H9 (cell line): ENCODE measurements around the gene CEACAM18. TPM values are rescaled to one million over a fixed set of nuclear protein-coding genes. Genes with fewer than 3 reads are reported as not detected.

Experiments used
- DNase-seq: peaks from one replicate; pipeline ENCODE4 v3.0.0-alpha.2; 2017
- H2AFZ ChIP-seq: one replicate; pipeline ENCODE4 v1.6.1; 2013; ENCODE audit warnings: mild to moderate bottlenecking, low read length, control low read depth, moderate library complexity
- H2AK5ac ChIP-seq: 2 replicates; pipeline ENCODE4 v1.6.1; 2013; ENCODE audit warnings: low read length, control low read depth, mixed read lengths; ENCODE audit not compliant: insufficient read length
- H2BK120ac ChIP-seq: one replicate; pipeline ENCODE4 v1.6.1; 2013; ENCODE audit warnings: low read depth, mild to moderate bottlenecking, low read length, control low read depth, inconsistent platforms; ENCODE audit not compliant: poor library complexity, severe bottlenecking
- H2BK12ac ChIP-seq: 2 replicates; pipeline ENCODE4 v1.6.1; 2013; ENCODE audit warnings: low read length, control low read depth, mixed read lengths, low read depth; ENCODE audit not compliant: insufficient read length
- H2BK15ac ChIP-seq: 2 replicates; pipeline ENCODE4 v1.6.1; 2013; ENCODE audit warnings: low read depth, low read length, control low read depth
- H2BK20ac ChIP-seq: one replicate; pipeline ENCODE4 v1.6.1; 2013; ENCODE audit warnings: low read depth, mild to moderate bottlenecking, low read length, control low read depth, inconsistent platforms; ENCODE audit not compliant: poor library complexity, severe bottlenecking
- H2BK5ac ChIP-seq: 2 replicates; pipeline ENCODE4 v1.6.1; 2013; ENCODE audit warnings: low read length, control low read depth, mixed read lengths; ENCODE audit not compliant: insufficient read length
- H3K14ac ChIP-seq: 2 replicates; pipeline ENCODE4 v1.6.1; 2013; ENCODE audit warnings: low read length, control low read depth; ENCODE audit not compliant: insufficient read depth
- H3K18ac ChIP-seq: 2 replicates; pipeline ENCODE4 v1.6.1; 2013; ENCODE audit warnings: low read depth, mild to moderate bottlenecking, mixed read lengths, low read length, control low read depth; ENCODE audit not compliant: insufficient read length
- H3K23ac ChIP-seq: 2 replicates; pipeline ENCODE4 v1.6.1; 2013; ENCODE audit warnings: low read length, control low read depth, mixed read lengths, low read depth; ENCODE audit not compliant: insufficient read length
- H3K23me2 ChIP-seq: 2 replicates; pipeline ENCODE4 v1.6.1; 2013; ENCODE audit warnings: low read depth, mild to moderate bottlenecking, mixed read lengths, low read length, control low read depth; ENCODE audit not compliant: insufficient read length, poor library complexity, severe bottlenecking
- H3K27ac ChIP-seq: 2 replicates; pipeline ENCODE4 v1.5.1; 2013; ENCODE audit warnings: low read length, control low read depth, mixed read lengths, low read depth; ENCODE audit not compliant: insufficient read length
- H3K27me3 ChIP-seq: 2 replicates; pipeline ENCODE4 v1.6.1; 2013; ENCODE audit warnings: low read length, control low read depth, inconsistent platforms; ENCODE audit not compliant: insufficient read depth
- H3K4ac ChIP-seq: 2 replicates; pipeline ENCODE4 v1.6.1; 2013; ENCODE audit warnings: low read depth, mild to moderate bottlenecking, control low read depth, inconsistent platforms, low read length, moderate library complexity
- H3K4me1 ChIP-seq: 2 replicates; pipeline ENCODE4 v1.6.1; 2013; ENCODE audit warnings: low read length, control low read depth, inconsistent platforms; ENCODE audit not compliant: insufficient read depth
- H3K4me2 ChIP-seq: 2 replicates; pipeline ENCODE4 v1.6.1; 2013; ENCODE audit warnings: low read length, control low read depth, mixed read lengths; ENCODE audit not compliant: insufficient read length, insufficient read depth
- H3K56ac ChIP-seq: 2 replicates; pipeline ENCODE4 v1.6.1; 2013; ENCODE audit warnings: low read depth, mild to moderate bottlenecking, mixed read lengths, low read length, control low read depth; ENCODE audit not compliant: insufficient read length
- H3K79me1 ChIP-seq: 2 replicates; pipeline ENCODE4 v1.6.1; 2013; ENCODE audit warnings: low read depth, mild to moderate bottlenecking, moderate library complexity, low read length, control low read depth, inconsistent platforms; ENCODE audit not compliant: insufficient read depth, poor library complexity, severe bottlenecking
- H3K79me2 ChIP-seq: 2 replicates; pipeline ENCODE4 v1.6.1; 2013; ENCODE audit warnings: low read length, control low read depth, inconsistent platforms; ENCODE audit not compliant: insufficient read depth
- H3K9ac ChIP-seq: 2 replicates; pipeline ENCODE4 v1.6.1; 2013; ENCODE audit warnings: low read length, control low read depth, mixed read lengths; ENCODE audit not compliant: insufficient read length; ENCODE audit errors: extremely low read depth
- H3K9me3 ChIP-seq: one replicate; pipeline ENCODE4 v1.6.1; 2013; ENCODE audit warnings: low read depth, low read length, inconsistent platforms; ENCODE audit not compliant: control insufficient read depth
- H3T11ph ChIP-seq: one replicate; pipeline ENCODE4 v1.6.1; 2013; ENCODE audit warnings: mild to moderate bottlenecking, low read length, control low read depth, inconsistent platforms
- H4K20me1 ChIP-seq: one replicate; pipeline ENCODE4 v1.6.1; 2013; ENCODE audit not compliant: control insufficient read depth, insufficient read length, insufficient read depth
- H4K5ac ChIP-seq: 2 replicates; pipeline ENCODE4 v1.6.1; 2013; ENCODE audit warnings: low read depth, mild to moderate bottlenecking, mixed read lengths, low read length, control low read depth; ENCODE audit not compliant: insufficient read length
- H4K8ac ChIP-seq: replicated peaks from 2 replicates; pipeline ENCODE4 v1.6.1; 2013; ENCODE audit warnings: low read length, control low read depth, mixed read lengths, low read depth; ENCODE audit not compliant: insufficient read length
- H4K91ac ChIP-seq: 2 replicates; pipeline ENCODE4 v1.6.1; 2013; ENCODE audit warnings: low read depth, mild to moderate bottlenecking, moderate library complexity, mixed read lengths, low read length, control low read depth; ENCODE audit not compliant: insufficient read length
- H3K27ac Mint-ChIP-seq, 3 experiments: 2 replicates in 2 of 3; 3 replicates in 1 of 3; pipeline ENCODE4 v1.8.0; 2020 to 2021; ENCODE audit warnings: mixed read lengths in 3 of 3, mild to moderate bottlenecking in 1 of 3, moderate library complexity in 1 of 3
- H3K27me3 Mint-ChIP-seq: 2 replicates; pipeline ENCODE4 v1.8.0; 2021; ENCODE audit warnings: low read depth, mild to moderate bottlenecking, moderate library complexity, mixed read lengths
- H3K36me3 Mint-ChIP-seq, 3 experiments: 2 replicates in 2 of 3; 3 replicates in 1 of 3; pipeline ENCODE4 v1.8.0; 2020 to 2021; ENCODE audit warnings: low read depth in 3 of 3, mixed read lengths in 3 of 3; ENCODE audit not compliant: insufficient read depth in 1 of 3
- H3K4me1 Mint-ChIP-seq, 2 experiments: 2 replicates each; pipeline ENCODE4 v1.8.0; 2020; ENCODE audit warnings: mixed read lengths in 2 of 2
- H3K4me3 Mint-ChIP-seq, 2 experiments: 2 replicates in 1 of 2; 3 replicates in 1 of 2; pipeline ENCODE4 v1.8.0; 2020 to 2021; ENCODE audit warnings: mild to moderate bottlenecking in 2 of 2, mixed read lengths in 2 of 2, moderate library complexity in 1 of 2
- H3K9me3 Mint-ChIP-seq, 2 experiments: 2 replicates in 1 of 2; 3 replicates in 1 of 2; pipeline ENCODE4 v1.8.0; 2020; ENCODE audit warnings: mild to moderate bottlenecking in 2 of 2, mixed read lengths in 2 of 2, moderate library complexity in 1 of 2
- CTCF ChIP-seq: fragments of 200-600 bp; sonication (generic); conservative IDR thresholded peaks from 3 replicates; pipeline ENCODE4 v1.8.0; 2021; ENCODE audit warnings: antibody characterized with exemption, mild to moderate bottlenecking
- WGBS: extraction: QIAGEN DNeasy Blood & Tissue Kit; methylation state at CpG from one replicate; pipeline ENCODE4 v1.1.7; 2013; ENCODE audit warnings: missing lambda C conversion rate, low lambda C conversion rate, mixed read lengths; ENCODE audit not compliant: insufficient read length; ENCODE audit errors: extremely low coverage; 5-methylcytosine and 5-hydroxymethylcytosine counted together
- total RNA-seq: library from RNA; stranded (reverse); gene quantifications from 2 replicates; pipeline ENCODE4 v1.2.1, GENCODE V29; 2021

CEACAM18 gene
- total RNA-seq, 1 experiment from 2014 or later = not detected

- H2BK120ac ChIP-seq = no peak overlapping the region
- H4K91ac ChIP-seq = no peak overlapping the region
- Mint-ChIP-seq H3K36me3 (no peaks in the 10 kb centered on the region), H3K4me3 (no peak overlapping the region), H3K27ac (no peak overlapping the region), H3K9me3 (peaks cover 0 to 84% of the 10 kb centered on the region in 2 experiments; a peak in 2 of 5 replicates), H3K4me1 (peaks cover 0 to 2% of the 10 kb centered on the region in 2 experiments; a peak in 1 of 4 replicates), H3K27me3 (peaks cover 62% of the 10 kb centered on the region)
- no peaks in the 10 kb centered on the region for H3K9me3 ChIP-seq
- H3K9ac ChIP-seq = no peak overlapping the region
- DNase-seq = no peak
- no peak overlapping the region for H2BK5ac ChIP-seq
- H3K27ac ChIP-seq = no peak overlapping the region
- no peak overlapping the region for H2BK20ac ChIP-seq
- H3K18ac ChIP-seq = no peak overlapping the region
- no peak overlapping the region for H3K4me2 ChIP-seq
- no peak overlapping the region for H3K4ac ChIP-seq
- no peak overlapping the region for H3K23ac ChIP-seq
- no peak overlapping the region for H2AFZ ChIP-seq
- H4K8ac ChIP-seq = no peak overlapping the region
- no peak overlapping the region for H3K56ac ChIP-seq
- H2BK12ac ChIP-seq = no peak overlapping the region
- H3K4me1 ChIP-seq = no peaks in the 10 kb centered on the region
- H4K5ac ChIP-seq = no peak overlapping the region
- H4K20me1 ChIP-seq = no peaks in the 10 kb centered on the region
- no peaks in the 10 kb centered on the region for H3K27me3 ChIP-seq
- WGBS = no CpG with 5 or more reads among the region's 4 CpGs
- no peaks in the 10 kb centered on the region for H3K79me2 ChIP-seq
- H3K23me2 ChIP-seq = no peaks in the 10 kb centered on the region
- no peak for TF ChIP-seq CTCF
- H2BK15ac ChIP-seq = no peak overlapping the region
- H3K79me1 ChIP-seq = no peaks in the 10 kb centered on the region
- H2AK5ac ChIP-seq = no peak overlapping the region
- H3K14ac ChIP-seq = no peak overlapping the region
- H3T11ph ChIP-seq = no peak overlapping the region
These were observed 9.2 kb upstream of the CEACAM18 start for GRCh38 chr19:51469162-51469561.
